ENCODE results near the gene IL1B.
"Not testable (repeated sequence)": the region's sequence is repeated elsewhere in the genome, so short reads cannot be mapped to it uniquely, and the experiment has no call there.

Gene IL1B

DNA sequence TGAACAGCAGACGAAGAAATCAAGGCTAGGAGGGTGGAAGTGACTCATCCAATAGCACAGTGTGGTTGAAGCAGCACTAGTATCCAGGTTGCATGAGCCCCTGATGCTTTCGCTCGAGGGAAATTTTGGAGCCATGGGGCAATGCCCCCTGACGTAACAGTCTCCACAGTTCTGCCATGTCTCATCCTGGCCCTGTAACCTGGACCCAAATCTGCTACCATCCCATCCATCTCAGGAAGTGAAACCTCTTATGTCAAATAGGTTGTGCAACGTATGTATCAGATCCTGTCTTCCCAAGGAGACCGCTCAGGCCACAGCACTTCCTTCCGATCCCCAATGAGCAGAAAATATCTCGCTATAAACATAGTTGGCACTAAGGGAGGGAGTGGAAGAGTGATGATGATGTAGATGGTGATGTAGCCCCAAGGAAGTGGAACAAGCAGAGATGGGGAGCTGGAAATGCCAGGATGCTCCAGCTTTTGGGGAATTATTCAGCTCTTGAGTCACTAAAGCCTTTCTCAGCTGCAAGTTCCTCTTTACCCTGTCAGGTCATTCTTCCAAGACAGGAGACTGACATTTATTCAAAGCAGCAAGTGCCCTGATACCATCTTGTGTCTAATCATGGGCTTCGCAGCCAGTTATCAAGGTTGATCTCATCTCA lies 3.0 kb upstream of the IL1B start:
- no peak overlapping the region for H3K27ac Mint-ChIP-seq
- H3K4me1 Mint-ChIP-seq = peaks cover 12% of the 10 kb centered on the region
- H3K36me3 Mint-ChIP-seq (ENCODE audit: low read depth) = no peaks in the 10 kb centered on the region
- H3K4me3 Mint-ChIP-seq = no peak overlapping the region
- H3K27me3 Mint-ChIP-seq = peaks cover 19% of the 10 kb centered on the region
- DNase-seq = no peak
- ATAC-seq = no peak
- H3K9me3 Mint-ChIP-seq = no peaks in the 10 kb centered on the region

DNA sequence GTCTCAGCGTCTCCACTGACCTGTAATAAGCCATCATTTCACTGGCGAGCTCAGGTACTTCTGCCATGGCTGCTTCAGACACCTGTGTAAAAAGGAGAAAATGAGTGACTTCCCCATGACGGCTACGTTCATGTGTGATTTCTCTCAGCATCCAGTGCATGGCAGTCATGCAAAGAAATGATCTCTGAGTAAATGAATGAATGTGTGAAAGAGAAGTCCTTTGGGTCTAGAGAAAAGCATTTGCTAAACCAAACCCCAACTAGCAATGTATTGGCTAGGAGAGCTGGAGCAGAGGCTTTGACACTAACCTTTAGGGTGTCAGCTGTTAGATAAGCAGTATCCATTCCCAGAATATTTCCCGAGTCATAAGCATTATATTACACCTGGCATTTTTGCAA lies 417 bp downstream of the IL1B start:
- H3K27me3 Mint-ChIP-seq = peaks cover 14% of the 10 kb centered on the region
- no peak for DNase-seq
- peaks cover 12% of the 10 kb centered on the region for H3K4me1 Mint-ChIP-seq
- H3K27ac Mint-ChIP-seq = no peak overlapping the region
- no peak for ATAC-seq
- no peaks in the 10 kb centered on the region for H3K9me3 Mint-ChIP-seq
- H3K4me3 Mint-ChIP-seq = no peak overlapping the region
- no peaks in the 10 kb centered on the region for H3K36me3 Mint-ChIP-seq (ENCODE audit: low read depth)

DNA sequence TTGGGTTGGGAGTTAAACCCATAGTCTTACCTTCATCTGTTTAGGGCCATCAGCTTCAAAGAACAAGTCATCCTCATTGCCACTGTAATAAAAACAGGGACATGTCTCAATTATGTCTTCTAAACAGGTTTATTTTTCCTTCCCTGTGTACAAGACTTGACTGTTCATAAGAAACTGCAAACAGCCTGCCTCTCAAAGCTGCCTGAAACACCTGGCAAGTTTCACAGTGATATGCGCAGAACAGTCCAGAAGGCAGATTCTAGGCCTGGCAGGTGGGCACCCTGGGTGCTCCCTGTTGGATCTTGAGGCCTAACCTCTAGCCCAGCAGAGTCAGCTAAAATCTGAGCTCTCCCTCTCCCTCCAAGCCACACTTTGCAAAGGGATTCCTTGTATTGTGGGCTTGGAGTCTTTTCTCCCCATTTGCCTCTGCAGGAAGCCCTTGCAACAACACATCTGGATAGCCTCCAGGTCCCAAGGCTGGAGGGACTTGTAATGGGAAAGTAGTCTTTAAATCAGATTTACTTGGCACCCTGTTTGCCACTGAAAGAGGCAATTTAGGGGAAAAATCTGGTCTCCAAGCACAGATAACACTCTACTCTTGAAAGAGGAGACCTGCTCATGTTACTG lies 930 bp downstream of the IL1B start:
- H3K27ac Mint-ChIP-seq = no peak overlapping the region
- no peaks in the 10 kb centered on the region for H3K9me3 Mint-ChIP-seq
- no peak overlapping the region for H3K4me3 Mint-ChIP-seq
- ATAC-seq (no peak), DNase-seq (no peak)
- peaks cover 13% of the 10 kb centered on the region for H3K27me3 Mint-ChIP-seq
- peaks cover 12% of the 10 kb centered on the region for H3K4me1 Mint-ChIP-seq
- no peaks in the 10 kb centered on the region for H3K36me3 Mint-ChIP-seq (ENCODE audit: low read depth)

DNA sequence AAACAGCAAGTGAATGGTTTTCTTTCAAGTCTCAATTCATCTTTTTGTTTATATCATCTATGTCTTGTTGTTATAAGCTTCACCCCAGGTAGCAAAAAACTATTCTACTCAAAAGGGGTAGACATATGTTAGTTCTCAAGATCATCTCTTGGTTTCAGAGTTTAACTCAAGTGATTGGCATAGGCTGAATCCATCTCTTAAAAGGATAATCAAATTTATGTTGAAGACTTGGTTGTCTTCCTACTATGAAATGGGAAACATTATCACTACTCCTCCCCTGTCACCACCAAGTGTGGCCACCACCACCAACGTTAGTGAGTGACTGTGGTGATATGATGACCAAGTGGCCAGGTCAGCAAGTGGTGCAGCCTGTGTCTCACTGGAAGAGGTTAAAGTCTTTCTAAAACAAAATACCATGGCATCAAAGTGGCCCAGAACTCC lies 1.5 kb downstream of the IL1B start:
- Mint-ChIP-seq H3K4me1 (peaks cover 12% of the 10 kb centered on the region), H3K9me3 (no peaks in the 10 kb centered on the region)

GRCh38 chr2:112834396-112835037 lies 2.1 kb downstream of the IL1B start:
- H3K27ac Mint-ChIP-seq = no peak overlapping the region
- H3K27me3 Mint-ChIP-seq = peaks cover 13% of the 10 kb centered on the region
- no peak overlapping the region for H3K4me3 Mint-ChIP-seq
- H3K9me3 Mint-ChIP-seq = no peaks in the 10 kb centered on the region
- ATAC-seq = no peak
- no peaks in the 10 kb centered on the region for H3K36me3 Mint-ChIP-seq (ENCODE audit: low read depth)
- DNase-seq = no peak
- peaks cover 8% of the 10 kb centered on the region for H3K4me1 Mint-ChIP-seq

More for the DNA sequence above, 1.5 kb downstream of the IL1B start:
- DNase-seq = no peak
- Mint-ChIP-seq H3K27me3 (peaks cover 13% of the 10 kb centered on the region), H3K4me3 (no peak overlapping the region), H3K36me3 (ENCODE audit: low read depth) (no peaks in the 10 kb centered on the region), H3K27ac (no peak overlapping the region)
- ATAC-seq = no peak

GRCh38 chr2:112833976-112834375 lies 2.6 kb downstream of the IL1B start:
- Mint-ChIP-seq H3K36me3 (ENCODE audit: low read depth) (no peaks in the 10 kb centered on the region), H3K27me3 (peaks cover 15% of the 10 kb centered on the region), H3K9me3 (no peaks in the 10 kb centered on the region), H3K4me3 (no peak overlapping the region), H3K27ac (no peak overlapping the region), H3K4me1 (peaks cover 8% of the 10 kb centered on the region)
- ATAC-seq (no peak), DNase-seq (no peak)

GRCh38 chr2:112833639-112833931 lies 3.0 kb downstream of the IL1B start:
- H3K4me3 Mint-ChIP-seq; DNase-seq; H3K9me3 Mint-ChIP-seq; H3K27ac Mint-ChIP-seq; H3K4me1 Mint-ChIP-seq; H3K36me3 Mint-ChIP-seq (ENCODE audit: low read depth); ATAC-seq: not testable (repeated sequence)
- H3K27me3 Mint-ChIP-seq = peaks cover 13% of the 10 kb centered on the region

DNA sequence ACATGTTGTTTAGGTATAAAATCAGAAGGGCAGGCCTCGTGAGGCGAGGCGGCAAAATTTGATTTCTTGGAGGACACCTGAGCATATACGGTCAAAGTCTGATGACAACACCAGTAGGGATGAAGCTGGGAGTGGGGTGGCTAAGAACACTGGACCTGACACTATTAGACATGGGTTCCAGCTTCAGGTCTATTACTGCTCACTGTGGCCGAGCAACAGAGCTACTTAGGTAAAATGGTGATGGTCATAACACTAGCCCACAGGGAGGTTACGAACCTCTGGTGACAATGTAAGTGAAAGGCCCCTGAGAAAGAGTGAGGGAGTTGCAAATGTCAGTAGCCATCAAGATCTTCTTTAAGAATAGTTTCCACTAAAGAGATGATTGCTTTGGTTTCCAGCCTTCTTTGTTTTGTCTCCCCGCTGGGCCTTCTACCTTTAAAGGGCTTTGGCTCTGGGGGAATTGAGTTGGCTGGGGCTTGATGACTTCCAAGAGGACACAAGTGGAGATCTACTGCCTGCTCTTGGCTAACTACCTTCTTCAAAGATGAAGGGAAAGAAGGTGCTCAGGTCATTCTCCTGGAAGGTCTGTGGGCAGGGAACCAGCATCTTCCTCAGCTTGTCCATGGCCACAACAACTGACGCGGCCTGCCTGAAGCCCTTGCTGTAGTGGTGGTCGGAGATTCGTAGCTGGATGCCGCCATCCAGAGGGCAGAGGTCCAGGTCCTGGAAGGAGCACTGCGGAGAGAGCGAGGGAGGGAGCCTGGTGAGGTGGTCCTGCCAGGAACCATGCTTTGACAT lies 3.5 kb downstream of the IL1B start:
- no peak overlapping the region for H3K27ac Mint-ChIP-seq
- H3K27me3 Mint-ChIP-seq = peaks cover 14% of the 10 kb centered on the region
- ATAC-seq (no peak), DNase-seq (no peak)
- H3K9me3 Mint-ChIP-seq = no peaks in the 10 kb centered on the region
- no peaks in the 10 kb centered on the region for H3K36me3 Mint-ChIP-seq (ENCODE audit: low read depth)
- peaks cover 5% of the 10 kb centered on the region for H3K4me1 Mint-ChIP-seq
- H3K4me3 Mint-ChIP-seq = no peak overlapping the region

- ATAC-seq (no peak), DNase-seq (no peak)
- H3K4me3 Mint-ChIP-seq = no peak overlapping the region
- peaks cover 5% of the 10 kb centered on the region for H3K4me1 Mint-ChIP-seq
- H3K27me3 Mint-ChIP-seq = peaks cover 14% of the 10 kb centered on the region
- no peaks in the 10 kb centered on the region for H3K9me3 Mint-ChIP-seq
- no peaks in the 10 kb centered on the region for H3K36me3 Mint-ChIP-seq (ENCODE audit: low read depth)
- H3K27ac Mint-ChIP-seq = no peak overlapping the region
These were observed 4.4 kb downstream of the IL1B start for GRCh38 chr2:112831946-112832840.

GRCh38 chr2:112831513-112831845 lies 5.1 kb downstream of the IL1B start:
- Mint-ChIP-seq H3K9me3 (no peaks in the 10 kb centered on the region), H3K4me3 (no peak overlapping the region), H3K27me3 (peaks cover 18% of the 10 kb centered on the region), H3K4me1 (peaks cover 5% of the 10 kb centered on the region), H3K36me3 (ENCODE audit: low read depth) (no peaks in the 10 kb centered on the region), H3K27ac (no peak overlapping the region)
- ATAC-seq = no peak
- DNase-seq = no peak

GRCh38 chr2:112830682-112831512 lies 5.7 kb downstream of the IL1B start:
- peaks cover 18% of the 10 kb centered on the region for H3K27me3 Mint-ChIP-seq
- no peak overlapping the region for H3K4me3 Mint-ChIP-seq
- H3K27ac Mint-ChIP-seq = no peak overlapping the region
- H3K4me1 Mint-ChIP-seq = peaks cover 6% of the 10 kb centered on the region
- ATAC-seq = no peak
- no peak for DNase-seq
- no peaks in the 10 kb centered on the region for H3K36me3 Mint-ChIP-seq (ENCODE audit: low read depth)
- no peaks in the 10 kb centered on the region for H3K9me3 Mint-ChIP-seq

- Mint-ChIP-seq H3K4me1 (peaks cover 12% of the 10 kb centered on the region), H3K27ac (no peak overlapping the region), H3K36me3 (ENCODE audit: low read depth) (no peaks in the 10 kb centered on the region), H3K9me3 (no peaks in the 10 kb centered on the region), H3K4me3 (no peak overlapping the region), H3K27me3 (peaks cover 18% of the 10 kb centered on the region)
- ATAC-seq (no peak), DNase-seq (no peak)
These were observed 6.5 kb downstream of the IL1B start for GRCh38 chr2:112829961-112830681.

All from activated naive CD8-positive, alpha-beta T cell treated with anti-CD3 and anti-CD28 coated beads, Interleukin-2, amount 50 U/mL, for 24 hours (primary cell).